Ramos (cell line): ENCODE results near the gene ABHD8.

Source experiments
- in situ Hi-C: fragments of 300-500 bp; cut with MboI; formaldehyde crosslinking; loops from one replicate; pipeline ENCODE4 v1.14.3; 2022; ENCODE audit warnings: low sequenced_read_pairs; ENCODE audit not compliant: unreplicated experiment

The ABHD8 gene

GRCh38 chr19:17303167-17303939, at the start of gene ABHD8:
Gene ABHD8 (minus strand): TSS chr19:17303425. CDS start chr19:17301616, 1,809 bp downstream.
- in situ Hi-C loops, result no loop called here

- in situ Hi-C loops, result no loop called here
Measured at GRCh38 chr19:17352608-17353280, 49.5 kb upstream of the ABHD8 start.

- in situ Hi-C loops, result no loop called here
Measured at GRCh38 chr19:17351815-17352435, 48.7 kb upstream of the ABHD8 start.

- in situ Hi-C loops, result loop anchor here (5.0 kb wide), 1 partner anchor 39 kb away; no protein-coding TSS in a partner anchor
Measured at GRCh38 chr19:17348700-17349099, 45.5 kb upstream of the ABHD8 start.

GRCh38 chr19:17347877-17348276, 44.7 kb upstream of the ABHD8 start:
- in situ Hi-C loops, result loop anchor here (5.0 kb wide), 1 partner anchor 39 kb away; no protein-coding TSS in a partner anchor

- in situ Hi-C loops, result loop anchor here (5.0 kb wide), 1 partner anchor 40 kb away; no protein-coding TSS in a partner anchor
Measured at GRCh38 chr19:17347361-17347760, 44.1 kb upstream of the ABHD8 start.

- in situ Hi-C loops, result loop anchor here (5.0 kb wide), 1 partner anchor 41 kb away; no protein-coding TSS in a partner anchor
Measured at GRCh38 chr19:17346109-17346671, 43.0 kb upstream of the ABHD8 start.

- in situ Hi-C loops, result no loop called here
Measured at GRCh38 chr19:17341845-17342244, 38.6 kb upstream of the ABHD8 start.

GRCh38 chr19:17341386-17341785, 38.2 kb upstream of the ABHD8 start:
- in situ Hi-C loops, result no loop called here

- in situ Hi-C loops, result no loop called here
Measured at GRCh38 chr19:17340871-17341357, 37.7 kb upstream of the ABHD8 start.

GRCh38 chr19:17340302-17340870, 37.2 kb upstream of the ABHD8 start:
- in situ Hi-C loops, result no loop called here

- in situ Hi-C loops, result no loop called here
Measured at GRCh38 chr19:17339088-17339741, 36.0 kb upstream of the ABHD8 start.

GRCh38 chr19:17338433-17339078, 35.3 kb upstream of the ABHD8 start:
- in situ Hi-C loops, result no loop called here

GRCh38 chr19:17337675-17338432, 34.6 kb upstream of the ABHD8 start:
- in situ Hi-C loops, result no loop called here

- in situ Hi-C loops, result no loop called here
Measured at GRCh38 chr19:17336872-17337674, 33.8 kb upstream of the ABHD8 start, which contains the start of gene GTPBP3. Gene GTPBP3 (plus strand): TSS chr19:17337553. CDS start chr19:17337612, 59 bp downstream.

GRCh38 chr19:17335575-17335974, 32.4 kb upstream of the ABHD8 start:
- in situ Hi-C loops, result no loop called here
